ENCODE measurements around the gene KIF20B. TPM values are rescaled to one million over a fixed set of nuclear protein-coding genes. Genes with fewer than 3 reads are reported as not detected.

KIF20B gene
- total RNA-seq, 3 donors from 2014 or later: 3.3 to 5.6 (median 3.7) TPM

DNA sequence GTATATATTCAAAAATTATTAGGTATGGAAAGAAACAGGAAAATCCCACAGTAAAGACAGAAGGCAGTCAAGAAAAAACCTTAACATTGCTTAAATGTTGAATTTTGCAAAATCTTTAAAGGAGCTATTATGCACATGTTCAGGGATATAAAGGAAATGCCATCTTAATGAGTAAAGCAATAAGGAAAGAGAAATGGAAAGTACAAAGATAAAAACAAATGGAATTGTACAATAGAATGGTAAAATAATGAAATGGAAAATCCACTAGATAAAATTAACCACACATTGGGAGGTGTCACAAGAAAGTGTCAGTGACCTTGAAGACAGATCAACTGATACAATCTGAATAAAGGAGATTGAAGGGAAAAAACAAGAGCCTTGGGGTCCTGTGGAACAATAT is 82.0 kb downstream of the KIF20B start:
- H3K27ac ChIP-seq: no peak overlapping the region
- DNase-seq (ENCODE audit: low spot score in 2 of 2): no peak
- H3K27me3 ChIP-seq: no peaks in the 10 kb centered on the region
- H3K4me1 ChIP-seq: no peaks in the 10 kb centered on the region
- H3K36me3 ChIP-seq: no peaks in the 10 kb centered on the region
- TF ChIP-seq POLR2AphosphoS5 (IDR thresholded peaks at IDR 0.05) (no peak), POLR2A (IDR thresholded peaks at IDR 0.05) (no peak)
- TF ChIP-seq, protein P1, sequence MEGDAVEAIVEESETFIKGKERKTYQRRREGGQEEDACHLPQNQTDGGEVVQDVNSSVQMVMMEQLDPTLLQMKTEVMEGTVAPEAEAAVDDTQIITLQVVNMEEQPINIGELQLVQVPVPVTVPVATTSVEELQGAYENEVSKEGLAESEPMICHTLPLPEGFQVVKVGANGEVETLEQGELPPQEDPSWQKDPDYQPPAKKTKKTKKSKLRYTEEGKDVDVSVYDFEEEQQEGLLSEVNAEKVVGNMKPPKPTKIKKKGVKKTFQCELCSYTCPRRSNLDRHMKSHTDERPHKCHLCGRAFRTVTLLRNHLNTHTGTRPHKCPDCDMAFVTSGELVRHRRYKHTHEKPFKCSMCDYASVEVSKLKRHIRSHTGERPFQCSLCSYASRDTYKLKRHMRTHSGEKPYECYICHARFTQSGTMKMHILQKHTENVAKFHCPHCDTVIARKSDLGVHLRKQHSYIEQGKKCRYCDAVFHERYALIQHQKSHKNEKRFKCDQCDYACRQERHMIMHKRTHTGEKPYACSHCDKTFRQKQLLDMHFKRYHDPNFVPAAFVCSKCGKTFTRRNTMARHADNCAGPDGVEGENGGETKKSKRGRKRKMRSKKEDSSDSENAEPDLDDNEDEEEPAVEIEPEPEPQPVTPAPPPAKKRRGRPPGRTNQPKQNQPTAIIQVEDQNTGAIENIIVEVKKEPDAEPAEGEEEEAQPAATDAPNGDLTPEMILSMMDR (IDR thresholded peaks at IDR 0.05): no peak
- intact Hi-C loops (cut with DNase I; ENCODE audit: low total_unique reads): no loop called here
- H3K9me3 ChIP-seq: no peaks in the 10 kb centered on the region
- no peak overlapping the region for H3K4me3 ChIP-seq

DNA sequence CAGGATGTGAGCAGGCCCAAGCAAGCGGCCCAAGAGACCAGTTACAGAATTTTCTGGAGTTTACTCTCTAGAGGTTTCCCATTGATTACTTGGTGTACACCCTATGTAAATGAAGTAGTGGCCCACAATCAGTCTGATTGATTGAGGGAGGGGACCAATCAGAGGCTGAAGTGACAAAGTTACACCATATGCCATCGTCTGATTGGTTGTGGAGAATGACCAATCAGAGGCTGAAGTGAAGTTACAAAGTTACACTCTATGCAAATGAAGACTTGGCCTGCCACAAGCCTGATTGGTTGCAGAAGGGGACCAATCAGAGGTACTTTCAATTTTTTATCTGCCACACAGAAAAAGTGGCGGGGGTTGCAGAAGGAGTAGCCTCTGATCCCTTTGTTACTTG is 83.7 kb downstream of the KIF20B start:
- no peaks in the 10 kb centered on the region for H3K36me3 ChIP-seq
- DNase-seq (ENCODE audit: low spot score in 2 of 2): no peak
- no peaks in the 10 kb centered on the region for H3K9me3 ChIP-seq
- no peak overlapping the region for H3K27ac ChIP-seq
- H3K27me3 ChIP-seq: no peaks in the 10 kb centered on the region
- H3K4me1 ChIP-seq: no peaks in the 10 kb centered on the region
- H3K4me3 ChIP-seq: no peak overlapping the region
- no peak for TF ChIP-seq POLR2AphosphoS5 (IDR thresholded peaks at IDR 0.05)
- no peak for TF ChIP-seq POLR2A (IDR thresholded peaks at IDR 0.05)
- TF ChIP-seq, protein P1 (IDR thresholded peaks at IDR 0.05): no peak
- intact Hi-C loops (cut with DNase I; ENCODE audit: low total_unique reads): no loop called here

DNA sequence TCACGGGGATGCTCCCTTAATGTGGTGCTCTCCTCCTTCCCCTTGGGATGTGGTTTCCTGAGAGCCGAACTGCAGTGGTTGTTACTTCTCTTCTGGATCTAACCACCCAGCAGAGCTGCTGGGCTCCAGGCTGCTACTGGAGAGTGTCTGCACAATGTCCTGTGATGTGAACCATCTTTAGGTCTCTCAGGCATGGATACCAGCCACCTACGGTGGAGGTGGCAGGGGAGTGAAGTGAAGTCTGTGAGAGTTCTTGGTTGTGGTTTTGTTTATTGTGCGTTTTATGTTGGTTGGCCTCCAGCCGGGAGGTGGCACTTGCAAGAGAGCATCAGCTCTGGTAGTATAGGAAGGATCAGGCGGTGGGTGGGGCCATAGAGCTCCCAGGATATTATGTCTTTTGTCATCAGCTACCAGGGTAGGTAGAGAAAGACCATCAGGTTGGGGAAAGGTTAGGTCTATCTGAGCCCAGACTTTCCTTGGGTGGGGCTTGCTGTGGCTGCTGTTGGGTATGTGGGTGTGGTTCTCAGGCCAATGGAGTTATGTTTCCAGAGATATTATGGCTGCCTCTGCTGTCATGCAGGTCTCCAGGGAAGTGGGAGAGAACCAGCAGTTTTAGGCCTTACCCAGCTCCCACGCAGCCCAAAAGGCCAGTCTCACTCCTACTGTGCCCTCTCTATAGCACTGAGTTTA is 87.9 kb downstream of the KIF20B start:
- Histone ChIP-seq H3K9me3 (no peaks in the 10 kb centered on the region), H3K27me3 (no peaks in the 10 kb centered on the region), H3K4me3 (no peak overlapping the region), H3K27ac (no peak overlapping the region), H3K36me3 (no peaks in the 10 kb centered on the region), H3K4me1 (no peaks in the 10 kb centered on the region)
- TF ChIP-seq, protein P1 (IDR thresholded peaks at IDR 0.05): no peak
- TF ChIP-seq POLR2AphosphoS5 (IDR thresholded peaks at IDR 0.05) (no peak), POLR2A (IDR thresholded peaks at IDR 0.05) (no peak)
- intact Hi-C loops (cut with DNase I; ENCODE audit: low total_unique reads): no loop called here
- DNase-seq (ENCODE audit: low spot score in 2 of 2): no peak

DNA sequence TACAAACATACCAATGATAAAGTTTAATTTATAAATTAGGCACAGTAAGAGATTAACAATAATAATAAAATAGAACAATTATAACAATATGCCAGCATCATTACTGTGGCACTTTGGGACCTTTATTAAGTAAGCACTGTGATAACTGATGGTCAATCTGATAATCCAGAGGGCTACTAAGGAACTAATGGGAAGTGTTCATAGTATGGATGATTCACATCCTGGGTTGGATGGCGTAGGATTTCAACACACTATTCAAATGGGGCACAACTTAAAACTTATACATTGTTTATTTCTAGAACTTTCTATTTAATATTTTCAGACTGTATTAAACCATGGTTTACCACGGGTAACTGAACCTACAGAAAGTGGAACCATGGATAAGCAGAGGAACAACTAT is 90.8 kb downstream of the KIF20B start:
- Histone ChIP-seq H3K36me3 (no peaks in the 10 kb centered on the region), H3K4me3 (no peak overlapping the region), H3K4me1 (no peaks in the 10 kb centered on the region), H3K27ac (no peak overlapping the region), H3K27me3 (no peaks in the 10 kb centered on the region), H3K9me3 (no peaks in the 10 kb centered on the region)
- TF ChIP-seq, protein P1 (IDR thresholded peaks at IDR 0.05): no peak
- TF ChIP-seq POLR2AphosphoS5 (IDR thresholded peaks at IDR 0.05) (no peak), POLR2A (IDR thresholded peaks at IDR 0.05) (no peak)
- DNase-seq (ENCODE audit: low spot score in 2 of 2): no peak
- intact Hi-C loops (cut with DNase I; ENCODE audit: low total_unique reads): no loop called here

DNA sequence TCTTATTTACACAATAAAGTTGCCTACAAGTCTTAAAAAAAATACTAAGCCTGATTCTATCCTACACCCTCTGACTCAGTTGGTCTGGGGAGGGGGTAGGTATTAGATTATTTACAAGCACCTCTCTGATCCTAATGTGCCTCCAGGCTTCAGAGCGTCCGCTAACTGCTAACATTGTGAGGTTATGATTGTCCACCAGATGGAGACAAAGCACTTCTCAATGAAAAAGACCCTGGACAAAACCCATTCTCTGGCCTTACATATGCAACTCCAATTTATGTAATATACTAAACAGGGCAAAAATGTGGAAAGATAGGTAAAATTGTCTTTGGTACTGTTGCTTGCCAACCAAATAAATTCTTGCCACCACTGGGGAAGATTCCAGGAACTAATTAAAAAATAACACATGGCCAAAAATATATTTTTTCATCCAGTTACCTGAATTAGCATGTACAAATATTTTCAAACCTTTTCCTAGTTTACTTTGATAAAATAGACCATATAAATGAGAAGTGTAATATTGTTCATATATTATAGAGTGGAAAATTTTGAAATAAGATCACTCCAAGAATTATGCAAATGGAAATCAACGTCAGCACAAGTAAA is 92.4 kb downstream of the KIF20B start:
- no peak for DNase-seq (ENCODE audit: low spot score in 2 of 2)
- TF ChIP-seq, protein P1 (IDR thresholded peaks at IDR 0.05): peak; percentile 13 to 79 (median 67)
- TF ChIP-seq POLR2AphosphoS5 (IDR thresholded peaks at IDR 0.05): no peak
- intact Hi-C loops (cut with DNase I; ENCODE audit: low total_unique reads): no loop called here

More for the DNA sequence above, 92.4 kb downstream of the KIF20B start:
- Histone ChIP-seq H3K27me3 (no peaks in the 10 kb centered on the region), H3K36me3 (no peaks in the 10 kb centered on the region), H3K27ac (no peak overlapping the region), H3K4me3 (no peak overlapping the region), H3K9me3 (no peaks in the 10 kb centered on the region), H3K4me1 (no peaks in the 10 kb centered on the region)
